Adipocyte (in vitro differentiated cells): ENCODE measurements around the gene NDUFB10.
A peak's percentile ranks its signal among the peaks of the same experiment; 100 is the strongest.

ENCODE experiments used
- DNase-seq: peaks from one replicate; pipeline ENCODE4 v3.0.0-alpha.2; 2015; ENCODE audit warnings: low read depth
- H3K27me3 ChIP-seq: replicated peaks from 2 replicates; pipeline ENCODE4 v1.7.0; 2013; ENCODE audit warnings: mild to moderate bottlenecking, low read length, moderate library complexity; ENCODE audit not compliant: control insufficient read depth, insufficient read depth
- H3K36me3 ChIP-seq: 2 replicates; pipeline ENCODE4 v1.7.0; 2013; ENCODE audit warnings: low read length, mild to moderate bottlenecking, moderate library complexity; ENCODE audit not compliant: control insufficient read depth, insufficient read depth, severe bottlenecking
- H3K4me1 ChIP-seq: 2 replicates; pipeline ENCODE4 v1.7.0; 2013; ENCODE audit warnings: mild to moderate bottlenecking, low read length, moderate library complexity; ENCODE audit not compliant: control insufficient read depth, insufficient read depth
- H3K4me3 ChIP-seq: 2 replicates; pipeline ENCODE4 v1.7.0; 2013; ENCODE audit warnings: mild to moderate bottlenecking, low read length, moderate library complexity
- H3K9ac ChIP-seq: 2 replicates; pipeline ENCODE4 v1.7.0; 2013; ENCODE audit warnings: mild to moderate bottlenecking, low read length, moderate library complexity
- H3K9me3 ChIP-seq: 2 replicates; pipeline ENCODE4 v1.7.0; 2013; ENCODE audit warnings: mild to moderate bottlenecking, low read length, moderate library complexity; ENCODE audit not compliant: control insufficient read depth

NDUFB10 gene

DNA sequence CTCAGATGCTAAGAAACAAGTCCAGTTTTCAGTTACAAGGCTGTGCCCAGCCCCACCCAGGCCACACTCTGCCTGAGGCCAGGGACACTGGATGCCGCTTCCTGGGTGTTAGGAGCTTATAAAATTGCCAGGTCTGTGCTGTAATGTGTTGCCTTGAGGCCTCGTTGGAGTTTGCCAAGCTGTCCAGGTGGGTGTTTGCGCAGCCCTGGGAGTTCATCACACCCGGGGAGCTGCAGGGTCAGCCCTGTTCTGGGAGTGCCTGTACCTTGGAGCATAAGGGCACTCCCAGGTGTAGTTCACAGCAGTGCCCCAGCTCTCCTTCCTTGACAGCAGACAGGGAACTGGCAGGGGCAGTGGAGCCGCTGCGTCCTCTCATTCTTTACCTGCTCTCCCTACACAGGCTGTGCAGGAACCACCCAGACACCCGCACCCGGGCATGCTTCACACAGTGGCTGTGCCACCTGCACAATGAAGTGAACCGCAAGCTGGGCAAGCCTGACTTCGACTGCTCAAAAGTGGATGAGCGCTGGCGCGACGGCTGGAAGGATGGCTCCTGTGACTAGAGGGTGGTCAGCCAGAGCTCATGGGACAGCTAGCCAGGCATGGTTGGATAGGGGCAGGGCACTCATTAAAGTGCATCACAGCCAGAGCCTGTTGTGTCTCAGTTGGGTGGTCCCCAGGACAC lies 26.3 kb downstream of the NDUFB10 start:
- peak overlapping the region; percentile 78 for H3K9ac ChIP-seq
- H3K27me3 ChIP-seq = peaks cover 12% of the 10 kb centered on the region
- peaks cover 11% of the 10 kb centered on the region for H3K36me3 ChIP-seq
- DNase-seq = no peak
- H3K4me1 ChIP-seq = peaks cover 10% of the 10 kb centered on the region
- H3K9me3 ChIP-seq = no peaks in the 10 kb centered on the region
- no peak overlapping the region for H3K4me3 ChIP-seq

DNA sequence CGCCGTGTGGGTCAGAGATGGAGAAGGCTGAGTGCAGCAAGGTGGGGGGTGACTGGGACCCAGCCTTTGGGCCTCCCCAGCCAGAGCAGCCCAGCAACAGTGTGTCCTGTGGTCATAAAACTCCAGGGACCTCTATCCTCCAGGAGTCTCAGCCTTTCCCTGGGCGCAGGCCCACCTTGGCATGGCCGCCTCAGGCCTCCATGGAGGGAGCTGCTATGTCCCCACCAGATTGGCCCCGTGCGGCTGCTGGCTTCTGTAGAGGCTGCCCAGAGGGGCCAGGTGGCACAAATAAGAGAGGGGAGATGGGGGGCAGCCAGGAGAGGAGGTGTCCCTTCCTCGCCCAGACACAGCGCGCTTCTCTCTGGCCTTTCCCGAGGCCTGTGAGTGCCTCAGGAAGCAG lies 27.9 kb downstream of the NDUFB10 start:
- Histone ChIP-seq H3K9me3 (no peaks in the 10 kb centered on the region), H3K36me3 (peaks cover 11% of the 10 kb centered on the region), H3K4me3 (no peak overlapping the region), H3K9ac (no peak overlapping the region), H3K4me1 (peaks cover 16% of the 10 kb centered on the region), H3K27me3 (peaks cover 18% of the 10 kb centered on the region)
- no peak for DNase-seq

DNA sequence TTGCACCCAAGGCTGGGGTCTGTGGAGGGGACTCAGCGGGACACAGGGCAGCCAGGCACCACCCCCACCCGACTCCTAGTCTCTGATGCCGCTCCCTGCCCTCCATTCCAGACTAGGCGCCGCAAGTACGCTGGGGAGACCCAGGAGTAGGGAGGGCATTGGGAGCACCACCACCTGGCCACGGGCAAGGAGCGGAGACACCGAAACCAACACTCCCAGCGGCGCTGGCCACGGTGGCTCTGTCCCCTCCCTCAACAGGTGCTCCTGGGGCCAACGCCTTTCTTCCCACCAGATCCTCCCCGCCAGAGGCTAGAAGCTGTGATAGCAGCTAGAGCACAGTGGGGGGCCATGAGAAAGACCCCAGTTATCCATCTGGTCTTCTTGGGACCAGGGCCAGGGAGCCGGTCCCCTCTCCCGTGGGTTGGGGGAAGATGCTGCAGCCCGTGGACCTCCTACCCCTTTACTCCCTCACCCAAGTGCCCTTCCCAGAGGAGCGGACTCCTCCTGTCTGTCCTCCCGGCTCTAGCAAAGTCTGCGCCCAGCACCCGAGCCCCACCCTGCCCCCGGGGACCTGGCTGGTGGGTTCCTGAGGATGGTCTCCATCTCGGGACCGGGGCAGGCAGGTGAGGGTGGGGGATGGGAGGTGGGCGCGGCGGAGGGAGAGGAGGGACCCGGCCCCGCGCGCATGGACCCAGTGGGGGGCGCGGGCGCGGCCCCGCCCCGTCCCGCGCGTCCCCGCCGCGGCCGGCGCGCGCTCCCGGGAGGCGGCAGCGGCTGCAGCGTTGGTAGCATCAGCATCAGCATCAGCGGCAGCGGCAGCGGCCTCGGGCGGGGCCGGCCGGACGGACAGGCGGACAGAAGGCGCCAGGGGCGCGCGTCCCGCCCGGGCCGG lies 30.1 kb downstream of the NDUFB10 start, which contains the start of gene SYNGR3:
SYNGR3 (plus strand) TSS at position 762 of the 892 bp plus-strand sequence. CDS start 133 bp downstream, outside the sequence.
- DNase-seq = peak; percentile 47

DNA sequence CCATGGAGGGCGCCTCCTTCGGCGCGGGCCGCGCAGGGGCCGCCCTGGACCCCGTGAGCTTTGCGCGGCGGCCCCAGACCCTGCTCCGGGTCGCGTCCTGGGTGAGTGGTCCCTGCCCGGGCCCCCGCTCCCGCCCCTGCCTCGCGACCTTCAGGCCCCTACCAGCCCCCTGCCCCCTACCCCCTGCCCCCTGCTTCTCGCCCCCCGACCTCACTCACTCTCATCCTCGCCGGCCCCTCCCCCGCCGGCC lies 30.7 kb downstream of the NDUFB10 start:
- H3K9ac ChIP-seq = no peak overlapping the region
- no peak overlapping the region for H3K4me3 ChIP-seq

More for the DNA sequence above, 30.1 kb downstream of the NDUFB10 start, which contains the start of gene SYNGR3:
- peaks cover 11% of the 10 kb centered on the region for H3K36me3 ChIP-seq
- no peaks in the 10 kb centered on the region for H3K9me3 ChIP-seq
- no peak within 1 kb of the TSS for H3K4me3 ChIP-seq
- H3K4me1 ChIP-seq = peaks cover 20% of the 10 kb centered on the region
- peaks cover 18% of the 10 kb centered on the region for H3K27me3 ChIP-seq
- H3K9ac ChIP-seq = no peak within 1 kb of the TSS

DNA sequence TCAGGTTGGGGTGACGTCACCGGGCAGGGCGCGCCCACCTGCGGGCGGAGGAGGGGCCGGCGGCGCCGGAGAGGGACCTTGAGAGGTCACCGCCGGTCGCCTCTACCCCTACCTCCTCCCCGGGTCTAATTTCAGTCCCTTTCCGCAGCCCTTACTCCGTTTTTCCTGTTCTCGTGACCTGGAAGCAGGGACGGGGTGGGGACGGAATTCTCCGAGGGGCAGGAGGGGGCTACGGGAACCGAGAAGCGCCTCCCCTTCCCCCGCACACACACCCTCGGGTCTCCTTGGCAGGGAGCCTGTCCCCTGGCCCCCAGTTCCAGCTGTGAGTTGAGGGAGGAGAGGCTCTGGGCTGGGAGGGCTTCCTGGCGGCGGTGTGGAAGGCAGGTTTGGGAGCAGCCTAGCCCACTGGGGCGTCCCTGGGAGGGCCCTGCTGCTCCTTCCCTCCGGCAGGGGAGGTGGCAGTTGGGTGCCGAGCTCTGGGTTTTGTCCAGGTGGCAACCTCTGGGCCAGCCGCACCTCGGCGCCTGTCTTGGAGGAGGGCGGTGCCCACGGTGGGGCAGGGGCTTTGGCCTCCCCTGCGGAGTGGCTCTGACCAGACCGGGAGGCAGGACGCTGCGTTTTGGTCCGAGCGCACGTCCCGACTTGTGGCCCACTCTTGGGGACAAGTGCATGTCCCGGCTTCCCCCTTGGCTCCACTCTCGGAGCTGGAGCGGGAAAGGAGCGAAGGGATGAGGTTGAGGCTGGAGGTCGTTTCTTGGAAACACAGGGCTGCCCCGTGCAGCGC lies 31.2 kb downstream of the NDUFB10 start:
- Histone ChIP-seq H3K36me3 (peaks cover 16% of the 10 kb centered on the region), H3K27me3 (peaks cover 18% of the 10 kb centered on the region), H3K9me3 (no peaks in the 10 kb centered on the region), H3K9ac (no peak overlapping the region), H3K4me3 (no peak overlapping the region), H3K4me1 (peaks cover 10% of the 10 kb centered on the region)
- peak; percentile 29 for DNase-seq

More for the DNA sequence above, 30.7 kb downstream of the NDUFB10 start:
- DNase-seq = no peak
- Histone ChIP-seq H3K9me3 (no peaks in the 10 kb centered on the region), H3K27me3 (peaks cover 18% of the 10 kb centered on the region), H3K4me1 (peaks cover 15% of the 10 kb centered on the region), H3K36me3 (peaks cover 11% of the 10 kb centered on the region)

DNA sequence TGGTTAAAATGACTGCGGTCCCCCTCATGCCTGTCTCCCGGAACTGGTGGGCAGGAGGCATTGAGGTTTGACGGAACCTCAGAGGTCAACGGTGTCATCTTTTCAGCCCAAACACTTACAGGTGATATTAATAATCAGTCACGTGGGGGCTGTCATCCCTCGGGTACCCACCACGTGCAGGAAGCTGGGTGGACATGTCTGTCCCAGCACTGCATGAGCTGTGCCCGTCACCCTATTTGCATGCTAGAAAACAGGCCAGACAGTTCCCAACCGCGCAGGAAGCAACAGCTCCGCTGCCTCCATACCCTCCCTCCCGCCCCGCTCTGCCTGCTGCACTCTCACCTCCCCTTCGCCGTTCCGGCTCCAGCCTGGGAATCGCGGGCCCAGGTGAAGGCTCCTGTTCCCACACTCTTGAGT lies 31.8 kb downstream of the NDUFB10 start:
- Histone ChIP-seq H3K9me3 (no peaks in the 10 kb centered on the region), H3K36me3 (peaks cover 12% of the 10 kb centered on the region), H3K9ac (no peak overlapping the region), H3K4me3 (no peak overlapping the region), H3K4me1 (peaks cover 10% of the 10 kb centered on the region), H3K27me3 (peaks cover 18% of the 10 kb centered on the region)
- no peak for DNase-seq

DNA sequence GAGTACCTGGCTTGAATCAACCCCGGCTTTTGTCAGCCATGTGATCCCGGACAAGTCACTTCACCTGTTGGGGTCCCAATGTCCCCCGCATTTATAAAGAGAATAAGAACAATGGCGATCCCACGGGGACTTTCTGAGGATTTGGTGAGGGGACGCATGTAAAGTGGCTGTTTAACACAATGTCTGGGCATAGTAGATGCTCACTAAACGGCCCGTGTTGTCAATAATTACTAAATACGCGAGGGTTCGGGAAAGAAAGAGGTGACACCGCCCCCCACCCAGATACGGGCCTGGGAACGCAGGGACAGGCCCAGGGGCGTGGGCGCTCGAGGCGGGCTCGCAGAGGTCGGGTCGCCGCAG lies 32.2 kb downstream of the NDUFB10 start:
- peaks cover 18% of the 10 kb centered on the region for H3K27me3 ChIP-seq
- peaks cover 8% of the 10 kb centered on the region for H3K36me3 ChIP-seq
- H3K9ac ChIP-seq = peak overlapping the region; percentile 56
- no peak for DNase-seq
- H3K9me3 ChIP-seq = no peaks in the 10 kb centered on the region
- peak overlapping the region; percentile 73 for H3K4me3 ChIP-seq
- H3K4me1 ChIP-seq = peaks cover 11% of the 10 kb centered on the region

DNA sequence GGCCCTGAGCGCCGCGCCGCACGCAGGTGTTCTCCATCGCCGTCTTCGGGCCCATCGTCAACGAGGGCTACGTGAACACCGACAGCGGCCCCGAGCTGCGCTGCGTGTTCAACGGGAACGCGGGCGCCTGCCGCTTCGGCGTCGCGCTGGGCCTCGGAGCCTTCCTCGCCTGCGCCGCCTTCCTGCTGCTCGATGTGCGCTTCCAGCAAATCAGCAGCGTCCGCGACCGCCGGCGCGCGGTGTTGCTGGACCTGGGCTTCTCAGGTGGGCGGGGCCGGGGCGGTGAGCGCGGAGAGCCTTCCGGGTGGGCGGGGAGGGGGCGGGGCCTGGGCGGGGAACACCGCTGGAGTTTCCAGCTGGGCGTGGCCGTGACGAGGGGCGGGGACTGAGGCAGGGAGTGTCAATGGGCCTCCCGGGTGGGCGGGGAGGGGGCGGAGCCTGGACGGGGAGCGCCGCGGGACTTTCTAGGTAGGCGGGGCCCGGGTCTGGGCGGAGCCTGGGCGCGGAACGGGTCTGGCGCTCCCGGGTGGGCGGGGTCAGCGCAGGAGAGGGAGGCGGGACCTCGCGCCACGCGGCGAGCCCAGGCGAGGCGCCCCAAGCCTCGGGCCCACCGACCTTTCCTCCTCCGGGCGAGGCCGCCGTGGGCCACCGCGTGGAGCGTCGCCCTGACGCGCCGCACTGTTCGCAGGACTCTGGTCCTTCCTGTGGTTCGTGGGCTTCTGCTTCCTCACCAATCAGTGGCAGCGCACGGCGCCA lies 32.8 kb downstream of the NDUFB10 start:
- H3K4me3 ChIP-seq = peak overlapping the region; percentile 73
- DNase-seq = peak; percentile 97
- H3K27me3 ChIP-seq = peaks cover 18% of the 10 kb centered on the region
- H3K9me3 ChIP-seq = no peaks in the 10 kb centered on the region
- H3K9ac ChIP-seq = peak overlapping the region; percentile 56
- H3K36me3 ChIP-seq = peaks cover 6% of the 10 kb centered on the region
- H3K4me1 ChIP-seq = peaks cover 17% of the 10 kb centered on the region

DNA sequence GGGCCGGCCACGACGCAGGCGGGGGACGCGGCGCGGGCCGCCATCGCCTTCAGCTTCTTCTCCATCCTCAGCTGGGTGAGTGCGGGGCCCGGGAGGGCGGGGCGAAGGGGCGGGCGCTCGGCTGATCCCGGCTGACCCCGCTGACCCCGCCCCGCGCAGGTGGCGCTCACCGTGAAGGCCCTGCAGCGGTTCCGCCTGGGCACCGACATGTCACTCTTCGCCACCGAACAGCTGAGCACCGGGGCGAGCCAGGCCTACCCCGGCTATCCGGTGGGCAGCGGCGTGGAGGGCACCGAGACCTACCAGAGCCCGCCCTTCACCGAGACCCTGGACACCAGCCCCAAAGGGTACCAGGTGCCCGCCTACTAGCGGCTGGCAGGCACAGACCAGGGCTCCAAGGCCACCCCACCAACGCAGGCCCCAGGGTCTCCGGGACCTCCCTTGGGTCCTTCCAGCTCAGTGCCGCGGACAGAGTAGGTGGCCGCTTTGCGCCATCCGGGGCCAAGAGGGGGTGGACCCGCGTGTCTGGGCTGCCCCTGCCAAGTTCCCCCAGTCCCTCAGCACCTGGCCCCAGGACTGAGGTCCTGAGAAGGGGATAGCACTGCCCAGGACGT lies 33.5 kb downstream of the NDUFB10 start:
- no peak overlapping the region for H3K9ac ChIP-seq
- peaks cover 24% of the 10 kb centered on the region for H3K4me1 ChIP-seq
- no peak overlapping the region for H3K4me3 ChIP-seq
- no peak for DNase-seq
- peaks cover 7% of the 10 kb centered on the region for H3K36me3 ChIP-seq
- H3K9me3 ChIP-seq = no peaks in the 10 kb centered on the region
- H3K27me3 ChIP-seq = peaks cover 18% of the 10 kb centered on the region

DNA sequence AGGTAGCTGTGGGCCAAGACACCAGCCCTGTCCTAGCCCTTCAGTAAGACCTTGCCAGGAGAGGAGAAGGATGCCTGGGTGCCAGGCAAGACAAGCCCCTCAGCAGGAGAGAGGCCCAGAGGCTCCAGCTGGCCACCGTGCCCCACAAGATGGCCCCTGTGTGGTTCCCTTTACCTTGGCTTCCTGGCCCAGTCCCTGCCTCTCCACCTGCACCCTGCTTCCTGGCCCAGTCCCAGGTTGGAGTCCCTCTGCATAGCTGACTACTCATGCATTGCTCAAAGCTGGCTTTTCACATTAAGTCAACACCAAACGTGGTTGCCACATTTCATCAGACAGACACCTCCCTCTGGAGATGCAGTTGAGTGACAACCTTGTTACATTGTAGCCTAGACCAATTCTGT lies 34.4 kb downstream of the NDUFB10 start:
- Histone ChIP-seq H3K4me1 (peaks cover 30% of the 10 kb centered on the region), H3K36me3 (peaks cover 12% of the 10 kb centered on the region), H3K4me3 (no peak overlapping the region), H3K27me3 (peaks cover 18% of the 10 kb centered on the region), H3K9me3 (no peaks in the 10 kb centered on the region), H3K9ac (no peak overlapping the region)
- DNase-seq = no peak
